HL-60/S4 treated with retinoic acid at 250 ng/mL for 4 days and 3 days (cell line): ENCODE measurements around the gene PRKX.
"Not testable (repeated sequence)": the region's sequence is repeated elsewhere in the genome, so short reads cannot be mapped to it uniquely, and the experiment has no call there.

Source experiments
- in situ Hi-C: fragments of 300-500 bp; cut with MboI; formaldehyde crosslinking; loops from 2 replicates; pipeline ENCODE4 v1.7.0; 2022; ENCODE audit warnings: low sequenced_read_pairs

Gene PRKX

DNA sequence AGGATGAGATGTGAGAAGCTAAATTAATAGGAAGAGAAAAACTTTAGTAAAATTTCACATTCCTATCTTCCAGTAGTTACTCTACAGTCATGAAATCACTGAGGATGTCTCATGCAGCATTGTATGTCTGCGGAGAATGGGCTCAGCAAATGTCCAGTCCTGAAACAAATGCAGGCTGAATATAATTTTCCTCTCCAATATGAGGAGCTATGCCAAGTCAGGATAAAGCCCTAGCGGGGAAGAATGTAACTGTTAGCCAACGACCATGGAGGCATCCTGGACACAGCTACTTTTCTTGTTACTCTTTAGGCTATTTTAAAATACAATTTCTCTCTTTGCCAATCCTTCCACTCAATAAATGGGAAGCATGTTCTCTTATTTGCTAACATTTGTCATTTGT, 127.7 kb downstream of the PRKX start:
- in situ Hi-C loops = no loop called here

DNA sequence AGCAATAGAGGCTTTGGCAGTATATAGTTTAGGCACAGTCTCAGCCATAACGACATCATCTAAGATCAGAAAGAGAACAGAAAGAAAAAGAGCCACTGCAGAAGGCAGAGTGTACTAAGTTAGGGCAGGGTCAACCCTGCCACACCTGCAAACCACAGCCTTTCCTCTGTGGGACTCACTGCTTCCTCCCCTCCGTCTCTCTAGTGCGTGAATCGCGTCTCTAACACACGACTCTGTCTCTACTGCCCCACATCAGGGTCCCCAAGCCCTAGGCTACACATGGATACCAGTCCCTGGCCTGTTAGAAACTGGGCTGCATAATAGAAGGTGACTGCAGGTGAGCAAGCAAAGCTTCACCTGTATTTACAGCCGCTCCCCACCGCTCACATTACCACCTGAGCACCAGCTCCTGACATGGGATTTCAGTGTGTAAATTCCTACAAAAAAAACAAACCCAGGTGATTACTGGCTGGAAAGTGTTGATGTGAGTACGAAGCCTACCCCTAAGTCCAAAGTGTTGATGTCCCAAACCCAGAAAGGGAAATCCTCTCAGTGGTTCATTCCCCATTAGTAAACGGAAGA, 128.9 kb downstream of the PRKX start:
- in situ Hi-C loops = no loop called here

GRCh38 chrX:3582451-3582850, 131.0 kb downstream of the PRKX start:
- in situ Hi-C loops = no loop called here

GRCh38 chrX:3581609-3582108, 131.8 kb downstream of the PRKX start:
- in situ Hi-C loops = no loop called here

- in situ Hi-C loops = no loop called here
Measured at GRCh38 chrX:3577551-3577950, 135.9 kb downstream of the PRKX start.

DNA sequence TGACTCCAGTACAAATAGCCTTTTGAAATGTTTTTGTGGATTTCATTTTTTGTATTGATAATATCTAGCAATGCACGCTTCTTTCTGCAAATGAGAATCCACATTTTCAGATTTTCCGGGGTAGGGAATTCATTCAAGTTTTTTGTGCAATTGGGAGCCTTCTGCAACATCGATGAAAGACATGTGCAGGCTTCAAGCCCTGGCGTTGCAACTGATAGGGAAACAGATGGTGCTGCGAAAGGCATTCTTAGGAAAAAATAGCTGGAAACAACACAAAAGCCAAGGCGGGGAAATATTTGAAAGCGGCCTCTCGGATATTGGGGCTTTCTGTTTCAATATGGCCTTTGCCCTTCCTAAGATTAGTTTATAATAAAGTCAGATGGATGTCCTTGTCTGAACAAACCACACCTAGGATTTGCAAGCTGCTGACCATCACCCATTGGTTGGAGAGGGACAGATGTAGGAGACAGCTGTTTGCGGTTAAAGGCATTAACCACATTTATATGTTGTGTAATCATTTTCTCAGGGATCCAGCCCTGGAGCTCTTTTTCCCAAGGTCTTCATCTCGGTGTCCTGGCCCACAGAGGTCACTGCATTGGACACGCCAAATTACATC, 136.5 kb downstream of the PRKX start:
- in situ Hi-C loops = no loop called here

- in situ Hi-C loops = no loop called here
Measured at GRCh38 chrX:3567686-3568085, 145.8 kb downstream of the PRKX start.

DNA sequence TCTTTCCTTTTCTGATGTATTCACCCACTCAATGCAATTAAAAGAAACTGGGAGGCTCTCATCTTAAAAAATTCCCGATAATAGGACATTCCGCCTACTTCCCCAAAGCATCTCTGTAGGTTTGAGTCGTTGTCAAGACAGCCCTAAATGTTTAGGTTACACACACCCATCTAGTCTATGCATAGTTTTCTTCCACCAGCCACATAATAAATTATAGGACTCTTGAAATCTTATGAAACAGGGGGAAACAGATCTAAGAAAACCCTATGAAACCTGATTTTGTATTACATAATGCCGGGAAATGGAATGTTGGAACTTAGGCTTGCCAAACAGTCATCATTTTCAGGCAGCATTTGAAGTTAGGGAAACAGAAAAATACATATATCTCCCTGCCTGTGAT, 150.0 kb downstream of the PRKX start:
- in situ Hi-C loops = no loop called here

DNA sequence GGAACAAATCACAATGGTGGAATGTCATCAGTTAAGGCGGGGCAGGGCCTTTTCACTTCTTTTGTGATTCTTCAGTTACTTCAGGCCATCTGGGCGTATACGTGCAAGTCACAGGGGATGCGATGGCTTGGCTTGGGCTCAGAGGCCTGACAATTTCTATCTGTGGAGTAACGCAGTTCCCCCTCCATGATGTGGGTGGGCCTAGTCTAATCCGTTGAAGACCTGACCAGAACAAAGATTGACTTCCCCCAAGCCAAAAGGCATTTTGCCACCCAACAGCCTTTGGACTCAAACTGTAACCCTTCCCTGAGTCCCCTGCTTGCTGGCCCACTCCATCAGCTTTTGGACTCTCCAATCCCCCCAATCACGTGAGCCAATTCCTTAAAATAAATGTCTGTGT, 153.4 kb downstream of the PRKX start:
- in situ Hi-C loops = not testable (repeated sequence)
